Muscle of back (tissue), 11 donors: ENCODE data around the gene MSX1. TPM values are rescaled to one million over a fixed set of nuclear protein-coding genes. Genes with fewer than 3 reads are reported as not detected.
A peak's percentile ranks its signal among the peaks of the same experiment; 100 is the strongest.

ENCODE experiments used
- DNase-seq, 3 donors: peaks; one replicate each; pipeline versions ENCODE4 v3.0.0 to v3.0.0-alpha.2; 2013
- polyA plus RNA-seq, 10 donors: library from polyadenylated mRNA; unstranded; fragments of 120-200 nt; gene quantifications; one replicate each; pipeline ENCODE4 v1.2.1, GENCODE V29; 2013; ENCODE audit not compliant: insufficient read length in 10 of 10

MSX1 gene
- polyA plus RNA-seq, 10 donors: 1.5 to 2.5 (median 1.8) TPM

- peak in 1 of 3 donors; percentile 16 for DNase-seq
Observed at GRCh38 chr4:4857001-4857808, 2.3 kb upstream of the MSX1 start.

GRCh38 chr4:4857809-4858508, 1.5 kb upstream of the MSX1 start:
- peak in 1 of 3 donors; percentile 29 for DNase-seq

- DNase-seq: peak in 1 of 3 donors; percentile 19
Observed at GRCh38 chr4:4858527-4859324, 739 bp upstream of the MSX1 start.

- DNase-seq: peak in 1 of 3 donors; percentile 56
Observed at GRCh38 chr4:4859799-4860599, 534 bp downstream of the MSX1 start.

- DNase-seq: peak in 1 of 3 donors; percentile 70
Observed at GRCh38 chr4:4860600-4861389, 1.3 kb downstream of the MSX1 start.

GRCh38 chr4:4861390-4862018, 2.0 kb downstream of the MSX1 start:
- no peak for DNase-seq

- peak in 1 of 3 donors; percentile 52 for DNase-seq
Observed at GRCh38 chr4:4862071-4862551, 2.6 kb downstream of the MSX1 start.

- peak in 1 of 3 donors; percentile 40 for DNase-seq
Observed at GRCh38 chr4:4862665-4863482, 3.4 kb downstream of the MSX1 start.

GRCh38 chr4:4864443-4864939, 5.0 kb downstream of the MSX1 start:
- DNase-seq: peak in 1 of 3 donors; percentile 19

GRCh38 chr4:4864940-4865704, 5.7 kb downstream of the MSX1 start:
- peak in 1 of 3 donors; percentile 31 for DNase-seq

GRCh38 chr4:4865705-4866123, 6.2 kb downstream of the MSX1 start:
- peak in 1 of 3 donors; percentile 15 for DNase-seq

GRCh38 chr4:4866124-4866865, 6.8 kb downstream of the MSX1 start:
- DNase-seq: peak in 1 of 3 donors; percentile 56

- DNase-seq: peak in 1 of 3 donors; percentile 49
Observed at GRCh38 chr4:4866866-4867374, 7.5 kb downstream of the MSX1 start.

- peak in 1 of 3 donors; percentile 59 for DNase-seq
Observed at GRCh38 chr4:4867375-4868039, 8.0 kb downstream of the MSX1 start.

GRCh38 chr4:4868040-4868757, 8.7 kb downstream of the MSX1 start:
- no peak for DNase-seq
